GM18499 (cell line): ENCODE measurements around the gene ADARB2.

ENCODE experiments used
- ATAC-seq: cut with Tn5 transposase; IDR thresholded peaks from one replicate; pipeline ENCODE4 v1.9.1; 2021; ENCODE audit warnings: moderate number of reproducible peaks; ENCODE audit not compliant: insufficient read depth, unreplicated experiment

Gene ADARB2

DNA sequence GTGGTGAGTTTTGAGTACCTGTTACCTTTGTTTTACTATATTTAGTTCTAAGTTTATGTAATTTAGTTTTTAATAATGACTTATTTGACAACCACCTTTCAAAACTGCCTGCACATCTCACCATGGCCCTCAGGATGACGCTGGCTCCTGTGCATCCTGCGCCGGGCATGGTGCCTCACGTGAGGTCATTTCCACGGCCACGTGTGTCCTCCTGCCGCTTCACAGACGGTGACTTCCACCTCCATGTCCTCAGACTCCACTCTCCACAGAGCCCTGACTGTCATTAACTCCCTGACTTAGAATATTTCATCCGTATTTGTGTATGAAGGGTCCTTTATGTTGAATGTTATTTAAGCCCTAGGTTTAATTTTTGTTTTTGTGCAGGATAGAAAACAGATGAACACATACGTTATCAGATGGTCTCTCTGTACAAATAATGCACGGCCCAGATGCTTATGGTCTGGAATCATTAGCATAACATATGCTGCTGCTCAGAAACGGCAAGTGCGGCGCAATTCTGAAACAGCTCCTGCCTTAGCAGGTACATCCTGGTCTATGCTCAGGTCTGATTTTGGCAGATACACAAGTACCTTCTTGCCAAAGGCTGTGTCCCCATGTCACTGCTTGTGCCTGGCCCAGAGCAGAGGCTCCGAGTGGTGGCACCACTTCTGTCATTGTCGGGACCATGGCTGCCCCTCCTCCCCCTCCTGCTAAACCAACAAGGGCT, 525.3 kb downstream of the ADARB2 start:
- no peak for ATAC-seq

DNA sequence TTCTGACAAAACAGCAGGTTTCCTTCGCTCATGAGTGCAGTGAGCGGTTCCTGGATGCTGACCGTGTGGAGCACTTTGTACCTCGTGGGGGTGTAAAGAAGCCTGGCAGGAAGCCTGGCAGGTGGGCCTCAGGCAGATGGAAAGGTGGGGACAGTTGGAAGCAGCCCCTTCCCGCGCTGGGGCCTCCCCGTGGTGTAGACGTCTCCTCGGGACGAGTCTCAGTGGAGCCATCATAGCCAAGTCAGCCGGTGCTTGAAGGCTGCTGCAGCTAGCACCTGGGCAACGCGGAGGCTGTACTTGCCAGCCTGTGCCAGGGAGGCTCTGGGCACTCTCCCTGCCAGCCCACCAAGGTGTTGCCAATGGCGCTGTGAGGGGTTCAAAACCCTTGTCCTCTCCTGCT, 526.7 kb downstream of the ADARB2 start:
- no peak for ATAC-seq

DNA sequence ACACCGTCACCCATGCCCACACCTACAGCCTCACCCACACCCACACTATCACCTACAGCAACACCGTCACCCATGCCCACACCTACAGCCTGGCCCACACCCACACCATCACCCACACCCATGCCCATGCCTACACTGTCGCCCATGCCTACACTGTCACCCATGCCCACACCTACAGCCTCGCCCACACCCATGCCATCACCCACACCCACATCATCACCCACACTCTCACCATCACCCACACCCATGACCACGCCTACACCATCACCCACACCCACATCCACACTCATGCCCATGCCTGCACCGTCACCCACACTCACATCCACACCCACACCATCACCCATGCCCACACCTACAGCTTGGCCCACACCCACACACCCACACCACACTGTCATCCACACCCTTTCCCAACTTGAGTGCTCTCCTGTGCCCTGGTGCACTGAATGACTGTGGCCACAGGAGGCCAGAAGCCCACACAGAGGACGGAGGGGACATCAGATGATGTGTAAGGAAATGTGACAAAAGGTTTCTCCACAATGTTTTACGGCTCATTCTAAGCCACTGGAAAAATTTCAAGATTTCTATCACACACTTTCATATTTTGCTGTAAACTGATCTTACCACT, 527.9 kb downstream of the ADARB2 start:
- no peak for ATAC-seq

DNA sequence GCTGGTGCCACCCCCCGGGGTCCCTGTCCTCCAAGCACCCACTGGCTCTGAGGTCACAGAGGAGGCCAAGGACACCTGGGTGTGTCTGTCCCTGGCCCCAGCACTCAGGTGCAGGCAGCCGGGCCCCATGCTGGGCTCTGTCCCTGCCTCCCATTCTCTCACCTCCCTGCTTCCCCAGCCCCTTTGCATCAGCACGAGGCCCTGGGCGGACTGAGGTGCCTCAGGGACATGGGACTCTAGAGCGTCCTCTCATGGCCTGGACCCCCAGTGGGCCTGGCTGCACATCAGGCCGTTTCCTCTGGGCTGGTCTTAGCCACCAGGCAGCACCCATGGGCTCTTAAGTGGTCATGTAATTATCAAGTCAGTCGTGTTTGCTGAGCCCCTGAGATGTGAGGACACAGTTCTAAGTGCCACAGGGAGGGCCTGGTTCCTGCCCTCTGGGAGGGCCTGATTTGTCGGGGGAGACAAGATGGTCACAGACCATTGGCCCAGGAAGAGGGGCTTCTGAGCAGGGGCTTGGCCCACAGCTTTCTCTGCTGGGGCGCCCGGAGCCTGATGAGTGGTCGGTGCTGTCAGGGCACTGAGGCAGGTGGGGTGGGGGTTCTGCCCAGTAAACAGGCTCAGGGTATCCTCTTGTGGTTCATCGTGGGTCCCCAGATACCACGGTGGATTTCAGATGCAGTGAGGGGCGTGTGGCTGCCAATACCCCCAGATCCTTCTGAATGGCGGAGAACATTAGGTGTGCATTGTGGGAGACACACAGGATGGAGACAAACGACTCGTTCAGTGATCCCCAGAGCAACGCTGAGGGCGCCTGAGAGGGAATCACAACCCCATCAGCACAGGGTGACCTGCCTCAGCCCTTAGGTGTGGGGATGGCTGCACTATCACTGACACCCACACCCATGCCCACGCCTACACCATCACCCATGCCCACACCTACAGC, 528.7 kb downstream of the ADARB2 start:
- no peak for ATAC-seq

DNA sequence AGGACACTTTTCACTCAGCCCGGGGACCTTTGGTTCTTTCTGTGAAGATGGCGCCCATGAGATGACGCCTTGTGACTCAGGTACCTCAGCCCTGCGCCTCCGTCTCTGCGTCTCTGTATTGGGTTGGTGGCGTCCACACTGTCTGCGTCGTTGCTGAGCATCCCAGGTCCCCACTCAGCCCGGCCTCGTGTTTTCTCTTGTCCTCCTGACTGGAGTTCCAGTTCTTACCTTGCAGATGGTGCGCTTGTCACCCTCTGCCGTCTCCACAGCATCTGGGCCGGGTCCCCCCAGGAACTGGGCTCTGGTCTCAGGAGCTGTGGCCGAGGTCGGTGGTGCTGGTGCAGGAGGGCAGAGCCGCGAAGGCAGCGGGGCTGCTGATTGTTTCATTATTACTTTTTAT, 530.7 kb downstream of the ADARB2 start:
- ATAC-seq, result no peak

DNA sequence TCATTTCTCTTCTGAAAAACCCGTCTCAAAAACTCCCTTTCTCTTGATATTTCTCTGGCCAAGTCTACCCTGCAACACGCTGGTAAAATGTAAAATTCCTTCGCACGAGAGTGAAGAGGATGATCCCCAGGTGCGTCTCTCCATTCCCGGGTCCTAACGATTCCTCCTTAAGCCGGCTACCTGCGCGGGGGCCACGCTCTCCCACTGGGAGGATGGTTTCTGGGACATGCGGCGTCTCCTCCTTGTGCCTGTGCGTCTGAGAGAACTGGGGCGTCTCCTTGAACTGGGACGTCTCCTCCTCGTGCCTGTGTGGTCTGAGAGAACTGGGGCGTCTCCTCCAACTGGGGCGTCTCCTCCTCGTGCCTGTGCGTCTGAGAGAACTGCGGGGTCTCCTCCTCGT, 531.2 kb downstream of the ADARB2 start:
- no peak for ATAC-seq

DNA sequence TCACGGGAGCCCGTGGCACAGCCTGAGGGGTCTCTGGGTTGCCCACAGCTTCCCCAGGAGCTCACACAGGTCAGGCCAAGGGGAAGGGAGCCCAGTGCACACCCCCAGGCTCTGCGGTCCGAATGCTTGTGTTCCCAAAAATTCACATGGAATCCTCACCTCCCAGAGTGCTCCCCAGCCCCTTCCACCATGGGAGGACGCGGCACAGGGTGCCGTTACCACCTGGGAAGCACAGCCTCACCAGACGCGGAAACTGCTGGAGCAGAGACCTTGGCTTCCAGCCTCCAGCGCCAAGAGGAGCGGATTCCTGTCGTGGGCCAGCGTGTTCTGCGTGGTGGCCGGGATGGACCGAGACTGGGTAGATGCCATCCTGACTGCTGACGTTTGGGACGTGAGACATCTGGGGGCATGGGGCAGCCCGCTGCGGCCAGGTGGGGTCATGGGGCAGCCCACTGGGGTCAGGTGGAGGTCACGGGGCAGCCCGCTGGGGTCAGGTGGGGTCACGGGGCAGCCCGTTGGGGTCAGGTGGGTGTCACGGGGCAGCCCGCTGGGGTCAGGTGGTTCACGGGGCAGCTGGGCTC, 531.8 kb downstream of the ADARB2 start:
- ATAC-seq, result no peak

DNA sequence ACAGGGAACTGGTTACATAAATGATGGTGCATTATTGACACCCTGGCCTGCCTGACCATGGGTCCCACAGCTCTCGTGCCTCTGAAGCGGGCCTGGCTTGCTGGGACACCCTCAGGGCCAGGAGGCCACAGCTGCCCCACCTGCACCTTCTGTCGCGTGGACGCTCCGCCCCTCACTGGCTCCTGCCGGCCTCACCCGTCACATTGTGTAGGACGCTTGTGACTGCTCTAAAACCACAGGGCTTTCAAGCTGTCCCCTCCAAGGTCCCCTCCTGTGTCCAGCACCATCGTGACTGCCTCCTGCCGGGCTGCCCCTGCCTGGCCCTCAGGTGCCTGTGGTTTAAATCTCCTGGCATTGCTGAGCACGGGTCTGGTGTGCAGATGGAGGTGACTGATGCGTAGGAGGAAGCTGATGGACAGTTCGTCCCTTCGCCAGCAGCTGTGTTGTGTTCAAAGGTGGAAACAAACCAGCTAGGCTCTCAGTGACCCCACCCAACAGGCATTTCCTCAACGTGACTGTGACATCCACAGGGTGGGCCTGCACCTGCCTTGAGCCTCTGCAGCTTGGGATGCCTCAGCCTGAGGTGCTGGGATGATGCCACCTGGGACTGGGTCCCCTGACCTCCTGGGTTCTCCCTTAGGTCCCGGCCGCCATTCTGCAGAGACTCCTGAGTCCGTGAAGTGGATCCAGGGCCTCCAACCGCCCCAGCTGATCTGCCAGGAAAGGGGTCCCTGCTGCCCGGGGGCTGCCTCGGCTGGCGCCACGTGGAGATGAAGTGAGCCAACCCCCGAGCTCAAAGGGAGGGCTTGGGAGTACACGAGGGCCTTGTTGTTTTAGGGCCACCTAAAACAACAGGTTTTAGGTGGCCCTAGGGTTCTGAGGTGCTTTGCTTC, 532.6 kb downstream of the ADARB2 start:
- ATAC-seq, result no peak

DNA sequence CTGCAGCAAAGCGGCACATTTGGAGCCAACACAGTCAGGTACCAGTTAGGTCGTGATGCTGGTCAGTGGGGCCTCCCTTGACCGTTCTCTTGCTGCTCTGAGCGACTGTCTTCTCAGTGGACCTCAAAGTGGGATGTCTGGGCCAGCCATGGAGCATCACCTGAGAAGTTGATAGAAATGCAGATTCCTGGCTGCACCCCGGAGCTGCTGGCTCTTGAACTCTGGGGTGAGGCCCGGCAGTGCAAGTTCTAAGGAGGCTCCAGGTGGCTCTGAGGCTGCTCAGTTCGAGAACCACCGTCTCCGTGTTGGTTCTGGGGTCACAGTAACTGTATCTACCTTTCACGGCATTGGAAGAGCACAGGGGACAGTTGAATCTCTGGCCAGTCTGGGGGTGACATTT, 533.6 kb downstream of the ADARB2 start:
- ATAC-seq, result no peak

DNA sequence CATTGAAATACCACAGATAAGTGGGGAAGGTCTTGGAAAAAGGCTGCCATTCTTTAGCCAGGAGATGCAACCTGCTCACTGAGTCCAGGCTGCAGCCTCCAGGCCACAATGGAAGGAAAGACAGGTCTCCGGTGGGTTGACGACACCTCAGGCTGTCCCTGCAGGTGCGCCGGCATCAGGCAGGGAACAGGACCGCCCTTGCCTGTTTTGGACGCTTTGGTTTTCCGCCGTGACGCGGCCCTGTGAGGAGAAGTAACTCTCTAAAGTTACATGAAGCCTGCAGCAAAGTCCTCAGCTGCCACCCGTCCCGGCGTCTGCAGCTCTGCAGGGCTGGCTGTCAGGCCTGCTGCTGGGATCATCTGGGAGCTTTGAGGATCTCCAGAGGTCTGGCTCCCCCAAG, 534.1 kb downstream of the ADARB2 start:
- ATAC-seq, result no peak

DNA sequence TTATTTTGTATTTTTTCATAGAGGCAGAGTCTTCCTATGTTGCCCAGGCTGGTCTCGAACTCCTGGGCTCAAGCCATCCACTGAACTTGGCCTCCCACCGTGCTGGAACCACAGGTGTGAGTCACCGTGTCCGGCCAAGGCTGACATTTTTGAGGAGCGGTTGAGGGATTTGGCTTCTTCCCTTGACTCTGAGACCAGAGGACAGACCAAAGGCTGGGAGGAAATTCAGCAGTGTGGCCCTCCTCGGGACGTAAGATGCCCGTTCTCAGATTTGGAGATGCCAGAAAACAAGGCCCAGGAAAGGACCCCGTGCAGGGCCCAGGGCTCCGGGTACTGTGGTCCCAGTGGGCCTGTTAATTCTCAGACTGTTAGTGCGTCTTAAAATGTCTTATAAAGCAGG, 535.0 kb downstream of the ADARB2 start:
- ATAC-seq, result no peak

DNA sequence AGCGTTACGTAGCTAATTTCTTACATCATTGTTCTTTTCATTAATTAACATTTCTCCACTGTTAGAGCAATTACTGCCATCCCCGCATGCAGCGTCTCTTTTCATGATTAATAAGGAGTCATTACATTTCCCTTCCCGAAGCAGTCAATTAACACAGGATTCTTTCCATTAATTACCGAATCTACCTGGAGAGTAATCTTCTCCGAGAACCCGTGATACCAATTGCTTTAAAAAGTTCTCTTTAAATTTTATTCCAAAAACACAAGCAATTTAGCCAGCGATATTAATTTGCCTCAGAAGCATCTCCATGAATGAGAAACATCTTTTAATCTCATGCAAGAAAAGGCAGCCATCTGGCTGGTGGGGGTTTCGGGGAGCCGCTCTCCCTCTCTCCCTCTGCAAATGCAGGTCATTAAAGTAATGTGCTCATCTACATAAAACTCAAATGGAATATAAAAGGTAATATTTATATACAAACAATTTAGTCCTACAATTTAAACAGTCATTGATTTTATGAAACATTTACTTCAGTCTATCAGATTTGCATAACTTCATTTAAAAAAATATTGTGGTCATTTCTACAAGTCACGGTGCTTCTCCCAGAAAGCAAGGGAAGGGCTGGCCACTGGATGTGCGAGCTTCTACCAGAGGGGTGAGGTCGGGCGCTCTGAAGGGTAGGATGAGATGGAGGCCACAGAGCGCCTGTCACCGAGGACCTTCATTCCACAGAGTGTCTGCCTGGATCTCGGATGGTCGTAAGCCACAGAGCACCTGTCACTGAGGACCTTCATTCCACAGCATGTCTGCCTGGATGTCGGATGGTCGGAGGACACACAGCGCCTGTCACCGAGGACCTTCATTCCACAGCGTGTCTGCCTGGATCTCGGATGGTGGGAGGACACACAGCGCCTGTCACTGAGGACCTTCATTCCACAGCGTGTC, 536.2 kb downstream of the ADARB2 start:
- ATAC-seq, result no peak

DNA sequence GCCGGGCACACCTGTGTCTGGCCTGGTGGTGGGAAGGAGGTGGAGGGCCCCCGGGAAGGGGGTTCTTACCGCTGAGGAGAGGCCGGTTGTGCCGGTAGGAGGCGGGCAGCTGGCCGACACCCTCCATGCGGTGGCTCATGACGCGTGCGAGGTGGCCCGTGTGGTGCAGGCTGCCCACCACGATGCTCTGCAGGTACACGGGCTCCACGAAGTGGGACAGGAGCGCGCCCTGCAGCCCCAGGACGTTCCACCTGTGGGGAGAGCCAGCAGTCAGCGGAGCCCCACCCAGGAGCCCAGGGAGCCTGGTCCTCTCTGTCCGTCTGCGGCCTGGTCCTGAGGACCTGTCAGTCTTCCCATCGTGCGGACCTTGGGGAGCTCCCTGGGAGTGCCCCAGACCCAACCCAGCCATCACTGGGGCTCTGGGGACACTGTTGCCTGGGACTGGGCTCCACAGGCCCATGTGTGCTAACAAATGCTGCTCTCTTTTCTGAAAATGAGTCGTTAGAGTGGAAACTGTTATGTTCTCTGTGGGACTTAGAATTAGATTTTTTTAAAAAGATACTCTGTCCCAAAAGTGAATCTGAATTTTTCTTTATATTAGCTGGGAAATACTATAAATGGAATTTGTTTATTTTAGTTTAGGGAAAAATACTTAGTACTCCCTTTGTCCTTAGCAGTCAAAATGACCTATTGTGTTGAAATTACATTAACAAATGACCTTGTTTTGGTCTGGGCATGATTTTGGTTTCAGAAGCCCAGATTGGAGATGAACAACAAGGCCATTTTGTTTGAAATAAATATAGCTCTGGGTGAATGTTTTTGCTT, 537.2 kb downstream of the ADARB2 start:
- no peak for ATAC-seq

DNA sequence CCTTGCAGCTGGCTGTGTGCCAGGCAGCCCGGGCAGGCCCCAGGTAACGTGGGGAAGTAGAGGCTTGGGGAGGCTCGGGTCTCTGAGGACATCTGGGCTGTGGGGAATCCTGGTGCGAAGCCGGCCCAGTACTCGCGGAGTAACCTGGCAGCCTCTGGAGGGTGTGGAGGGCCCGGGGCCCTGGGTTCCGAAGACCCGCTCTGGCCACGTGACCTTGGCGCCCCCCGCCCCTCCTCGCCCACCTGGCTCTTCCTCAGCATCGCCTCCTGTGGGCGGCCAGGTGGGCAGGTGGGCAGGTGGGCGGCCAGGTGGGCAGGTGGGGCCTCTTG, 538.0 kb downstream of the ADARB2 start:
- no peak for ATAC-seq

DNA sequence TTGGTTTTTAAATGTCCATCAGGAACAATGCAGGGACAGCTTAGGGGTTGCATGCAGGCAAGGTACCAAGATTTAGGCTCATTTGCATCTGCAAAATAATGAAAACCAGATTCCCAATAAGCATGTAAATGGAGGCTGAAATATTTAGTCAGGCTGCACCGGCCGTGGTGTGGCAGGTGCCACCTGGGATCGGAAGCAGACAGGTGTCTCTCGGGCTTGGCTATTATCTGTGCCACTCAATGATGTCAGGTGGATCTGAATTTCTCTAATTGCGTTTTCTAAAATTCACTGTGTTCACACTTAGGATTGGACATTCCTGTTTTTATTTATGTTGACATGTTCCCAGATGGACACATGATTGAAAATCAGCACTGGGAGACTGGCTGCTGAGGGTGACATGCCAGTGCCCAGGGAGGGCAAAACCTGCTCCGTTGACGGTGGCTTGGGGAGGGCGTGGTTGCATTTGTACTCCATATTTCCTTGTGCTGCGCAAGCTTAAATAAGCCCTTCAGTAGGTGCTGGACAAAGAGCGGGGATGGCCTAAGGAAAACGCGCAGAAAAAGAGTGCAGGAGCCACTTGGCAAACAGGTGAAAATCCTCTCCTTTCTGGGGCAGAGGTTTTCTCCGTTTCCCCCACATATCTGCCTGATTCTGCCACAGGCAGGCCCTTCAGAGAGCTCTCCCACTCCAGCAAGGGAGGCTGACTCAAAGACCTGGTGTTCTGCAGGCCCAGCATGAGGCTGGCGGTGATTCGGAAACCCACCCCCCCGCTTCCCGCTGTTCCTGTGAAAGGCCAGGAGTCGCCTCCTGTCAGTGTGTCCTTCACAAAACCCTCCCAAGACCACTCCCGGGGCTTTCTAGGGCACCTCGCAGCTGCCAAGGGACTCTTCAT, 538.6 kb downstream of the ADARB2 start:
- no peak for ATAC-seq

DNA sequence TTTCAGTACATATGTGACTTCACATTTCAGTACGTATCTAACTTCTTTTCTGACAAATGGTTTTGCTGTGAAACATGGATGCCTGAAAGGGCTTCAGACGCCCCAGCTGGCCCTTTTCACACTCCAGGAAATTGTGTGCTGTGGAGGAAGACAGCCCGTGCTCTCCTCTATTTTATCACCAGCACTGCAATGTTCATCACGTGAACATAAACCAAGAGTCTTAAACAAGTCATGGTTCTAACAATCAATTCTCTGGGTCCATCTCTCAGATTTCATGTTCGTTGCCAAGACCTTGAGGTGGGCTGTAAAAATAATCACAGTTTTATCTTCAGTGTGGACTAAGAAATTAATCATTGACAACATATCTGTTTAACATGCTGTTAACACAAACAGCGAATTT, 539.9 kb downstream of the ADARB2 start:
- no peak for ATAC-seq

DNA sequence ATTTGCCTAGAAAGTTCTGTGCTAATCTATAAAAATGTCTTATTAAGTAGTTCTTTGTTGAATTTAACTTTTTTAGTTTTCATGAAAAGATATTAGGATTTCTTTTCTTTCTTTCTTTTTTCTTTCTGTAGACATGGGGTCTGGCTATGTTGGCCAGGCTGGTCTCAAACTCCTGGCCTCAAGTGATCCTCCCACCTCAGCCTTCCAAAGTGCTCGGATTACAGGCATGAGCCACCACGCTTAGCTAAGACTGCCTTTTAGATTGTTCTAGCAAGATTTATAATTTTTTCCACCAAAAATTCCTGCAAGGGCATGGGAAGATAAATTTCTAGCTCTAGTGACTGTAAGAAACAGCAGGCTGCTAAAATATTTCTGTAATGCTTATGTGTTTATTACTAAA, 540.7 kb downstream of the ADARB2 start:
- ATAC-seq, result no peak
